GM21576 (cell line): ENCODE results near the gene KCTD8.
"Not testable (repeated sequence)": the region's sequence is repeated elsewhere in the genome, so short reads cannot be mapped to it uniquely, and the experiment has no call there.

Source experiments
- ATAC-seq: cut with Tn5 transposase; IDR thresholded peaks from one replicate; pipeline ENCODE4 v1.9.1; 2021; ENCODE audit warnings: mild to moderate bottlenecking, moderate library complexity; ENCODE audit not compliant: unreplicated experiment

The KCTD8 gene

DNA sequence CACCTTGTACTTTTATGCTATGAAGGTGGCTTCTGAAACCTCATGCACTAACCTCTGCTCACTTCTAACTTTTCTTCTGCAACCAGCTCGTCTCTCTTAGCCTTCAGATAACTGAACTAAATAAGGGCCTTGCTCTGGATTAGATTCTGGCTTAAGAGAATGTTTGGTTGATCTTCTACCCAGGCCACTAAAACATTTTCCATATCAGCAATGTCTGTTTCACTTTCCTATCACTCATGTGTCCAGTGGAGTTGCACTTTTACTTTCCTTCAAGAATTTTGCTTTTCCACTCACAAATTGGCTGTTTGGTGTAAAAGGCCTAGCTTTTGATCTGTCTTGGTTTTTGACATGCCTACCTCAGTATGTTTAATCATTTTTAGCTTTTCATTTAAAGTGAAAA is 105.8 kb downstream of the KCTD8 start:
- ATAC-seq, result no peak

- ATAC-seq, result no peak
These were observed 121.9 kb downstream of the KCTD8 start for GRCh38 chr4:44326741-44327140.

DNA sequence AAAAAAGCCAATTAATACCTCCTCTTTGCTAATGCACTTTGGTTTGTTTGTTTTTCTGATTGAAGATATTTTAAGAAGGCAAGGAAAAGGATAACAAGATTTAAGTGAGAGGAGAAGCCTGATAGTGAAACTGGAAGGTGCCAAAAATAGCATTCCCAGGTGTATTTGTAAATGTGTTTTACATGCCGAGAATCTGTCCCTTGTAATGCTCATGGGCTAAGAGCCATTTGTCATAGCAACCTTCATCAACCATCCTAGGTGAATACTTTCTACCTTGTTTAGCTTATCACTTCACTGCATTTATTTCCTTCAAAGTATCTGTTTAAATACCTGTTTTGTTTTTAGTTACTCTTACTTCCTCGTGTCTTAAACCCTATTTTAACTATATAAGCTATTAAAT is 127.8 kb downstream of the KCTD8 start:
- ATAC-seq, result no peak

GRCh38 chr4:44319129-44319528 is 129.5 kb downstream of the KCTD8 start:
- no peak for ATAC-seq

DNA sequence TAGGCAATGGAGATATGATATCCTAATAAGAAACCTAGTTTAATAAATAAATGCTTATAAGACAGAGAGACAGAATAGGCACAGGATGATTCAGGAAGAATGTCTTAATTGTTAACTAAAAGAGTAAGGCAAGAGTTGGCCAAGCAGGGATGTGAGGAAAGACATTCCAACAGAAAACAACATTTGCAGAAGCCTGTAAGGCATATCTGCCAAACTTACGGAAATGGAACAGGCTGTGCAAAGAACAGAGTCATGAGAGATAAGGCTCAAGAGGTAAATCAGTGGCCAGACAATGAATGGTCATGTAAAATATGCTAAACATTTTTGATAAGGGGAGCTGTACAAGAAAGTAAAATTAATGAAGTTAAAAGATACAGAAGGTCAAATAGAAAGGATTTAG is 134.9 kb downstream of the KCTD8 start:
- no peak for ATAC-seq

- ATAC-seq, result no peak
These were observed 161.1 kb downstream of the KCTD8 start for GRCh38 chr4:44287505-44287904.

DNA sequence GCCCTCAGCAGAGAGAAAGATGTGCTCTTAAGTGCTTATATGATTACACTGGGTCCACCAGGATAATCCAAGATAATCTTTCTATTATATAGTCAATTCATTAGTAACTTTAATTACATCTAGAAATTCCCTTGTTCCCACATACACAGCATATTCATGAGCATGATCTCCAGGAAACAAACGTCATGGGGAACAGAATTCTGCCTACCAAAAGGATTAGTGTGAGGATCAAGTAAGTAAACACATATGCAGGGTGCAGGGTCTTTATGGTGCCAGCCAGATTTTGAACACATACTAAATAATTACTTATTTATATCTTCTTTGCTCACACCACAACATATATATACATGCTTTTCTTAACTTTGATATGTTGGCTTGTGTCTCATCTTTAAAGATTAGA is 169.1 kb downstream of the KCTD8 start:
- no peak for ATAC-seq

GRCh38 chr4:44279066-44279465 is 169.5 kb downstream of the KCTD8 start:
- no peak for ATAC-seq

- ATAC-seq, result no peak
These were observed 191.1 kb downstream of the KCTD8 start for GRCh38 chr4:44257461-44257860.

- no peak for ATAC-seq
These were observed 192.2 kb downstream of the KCTD8 start for GRCh38 chr4:44256414-44256813.

- ATAC-seq, result no peak
These were observed 211.0 kb downstream of the KCTD8 start for GRCh38 chr4:44237643-44238042.

DNA sequence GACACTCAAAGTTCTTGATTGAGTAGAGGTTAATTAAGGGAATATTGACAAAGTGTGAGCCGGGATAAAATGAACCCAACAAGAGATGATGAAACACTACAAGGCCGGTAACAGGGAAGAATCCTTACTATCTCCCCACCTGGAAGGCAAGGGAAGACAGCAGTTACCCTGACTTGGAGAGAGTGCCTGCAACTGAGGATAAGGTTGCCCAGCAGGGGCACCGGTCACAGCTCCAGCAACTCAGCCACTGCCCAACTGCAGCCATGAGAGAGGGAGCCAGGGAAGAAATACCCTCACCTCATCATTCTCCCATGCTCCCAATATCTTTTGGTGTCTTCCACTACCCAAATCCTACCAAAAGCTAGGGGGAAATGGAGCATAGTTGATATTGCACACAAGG is 212.7 kb downstream of the KCTD8 start:
- ATAC-seq, result no peak

DNA sequence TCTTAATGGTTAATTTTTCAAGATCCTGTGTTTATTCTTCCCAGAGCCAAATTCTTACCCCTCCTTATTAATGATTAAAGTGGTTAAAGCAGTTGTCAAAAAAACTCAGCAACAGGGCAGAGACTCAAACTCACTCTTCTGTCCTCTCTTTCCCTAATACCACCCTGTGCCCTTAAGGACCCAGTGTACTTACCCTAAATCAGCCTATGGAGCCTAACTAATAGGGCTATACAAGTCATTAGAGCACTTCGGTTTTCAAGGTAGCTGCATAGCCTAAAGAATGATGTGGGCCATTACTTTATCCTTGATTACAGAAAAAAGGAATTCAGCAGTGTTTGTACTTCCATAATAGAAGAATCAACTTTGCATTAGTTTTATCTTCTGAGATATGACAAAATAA is 216.3 kb downstream of the KCTD8 start:
- no peak for ATAC-seq

DNA sequence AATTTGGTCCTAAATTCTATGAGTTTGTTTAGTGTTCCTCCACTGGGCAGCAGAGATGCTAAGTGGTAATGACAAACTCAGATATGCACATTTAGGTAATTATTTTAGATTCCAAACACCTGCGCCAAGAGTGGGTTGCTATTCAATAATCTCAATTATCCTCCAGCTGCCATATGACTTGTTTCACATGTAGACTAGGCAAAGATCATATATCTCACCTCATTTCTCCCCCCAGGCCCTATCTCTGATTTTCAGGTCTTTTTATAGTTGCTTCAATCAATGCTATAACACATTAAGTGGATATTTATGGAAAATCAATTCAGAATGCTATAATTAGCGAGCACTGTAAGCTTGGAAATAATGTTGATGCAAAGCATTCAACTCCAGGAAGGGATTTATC is 217.6 kb downstream of the KCTD8 start:
- no peak for ATAC-seq

DNA sequence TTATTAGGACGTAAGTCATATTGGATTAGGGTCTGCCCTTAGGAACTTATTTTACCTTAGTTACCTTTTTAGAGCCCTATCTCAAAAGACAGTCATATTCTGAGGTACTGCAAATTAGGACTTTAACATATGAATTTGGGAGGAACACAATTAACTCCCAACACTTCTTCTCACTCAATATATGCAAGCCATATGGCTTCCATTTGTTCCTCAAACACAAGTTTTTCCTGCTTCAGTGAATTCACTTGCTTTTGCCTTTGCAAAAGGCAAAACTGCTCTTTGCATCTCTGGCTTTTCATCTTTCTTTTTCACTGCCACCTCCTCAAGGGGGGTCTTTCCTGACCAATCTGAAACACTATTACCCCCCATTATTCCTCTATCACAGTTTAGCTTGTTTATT is 220.3 kb downstream of the KCTD8 start:
- no peak for ATAC-seq

- no peak for ATAC-seq
These were observed 227.2 kb downstream of the KCTD8 start for GRCh38 chr4:44221407-44221806.

DNA sequence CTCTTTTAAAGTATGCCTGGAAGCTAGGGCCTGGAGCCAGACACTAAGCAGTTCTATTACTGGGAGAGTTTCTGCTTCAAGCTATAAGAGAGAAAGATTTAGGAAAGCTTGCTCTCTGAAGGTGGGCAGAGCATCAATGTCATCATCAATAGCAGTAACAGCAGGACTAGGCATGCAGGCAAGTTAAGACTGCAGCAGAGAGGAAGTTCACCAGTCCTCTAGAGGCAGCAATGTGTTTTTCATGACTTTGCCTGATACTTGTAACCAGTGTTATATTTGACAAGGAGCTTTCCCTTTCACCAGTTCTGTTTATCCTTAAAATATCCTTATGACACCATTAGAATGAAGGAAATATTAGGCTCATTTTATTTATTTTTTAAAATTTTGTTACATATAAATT is 237.9 kb downstream of the KCTD8 start:
- no peak for ATAC-seq

DNA sequence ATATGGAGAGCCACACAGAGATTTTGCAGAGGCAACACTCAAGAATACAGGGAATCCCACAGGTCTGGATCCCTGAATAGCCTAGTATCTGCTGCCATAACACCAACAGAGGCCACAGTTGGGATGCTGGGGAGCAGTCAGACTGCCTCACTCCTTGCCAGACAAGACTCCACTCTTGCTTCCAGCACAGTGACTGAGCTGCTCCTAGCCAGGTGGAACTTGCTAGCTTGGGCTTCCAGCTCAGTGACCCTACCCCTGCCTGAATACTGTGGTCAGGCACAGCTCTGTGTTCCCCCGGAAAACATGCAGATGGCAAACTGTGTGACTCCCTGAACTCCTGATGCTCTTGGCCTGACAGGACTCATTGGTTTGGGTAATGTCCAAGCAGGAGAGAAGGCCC is 251.8 kb downstream of the KCTD8 start:
- no peak for ATAC-seq

DNA sequence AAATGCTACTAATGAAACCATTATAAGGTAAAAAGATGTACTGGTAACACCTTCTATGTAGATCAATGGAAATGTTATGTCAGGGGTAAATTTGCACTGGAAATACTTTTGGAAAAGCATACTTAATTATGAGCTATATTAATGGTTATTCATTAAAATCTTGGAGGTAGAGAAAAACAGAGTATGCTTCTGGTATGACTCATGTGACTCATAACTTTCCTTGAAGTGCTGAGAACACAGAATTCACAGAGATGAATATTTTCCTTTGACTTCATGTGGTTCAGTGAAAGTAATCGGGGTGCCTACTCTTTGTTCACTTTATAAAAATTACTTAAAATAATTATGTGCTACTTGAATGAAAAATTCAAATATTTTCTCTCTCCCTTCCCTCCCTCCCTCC is 254.2 kb downstream of the KCTD8 start:
- ATAC-seq, result no peak

DNA sequence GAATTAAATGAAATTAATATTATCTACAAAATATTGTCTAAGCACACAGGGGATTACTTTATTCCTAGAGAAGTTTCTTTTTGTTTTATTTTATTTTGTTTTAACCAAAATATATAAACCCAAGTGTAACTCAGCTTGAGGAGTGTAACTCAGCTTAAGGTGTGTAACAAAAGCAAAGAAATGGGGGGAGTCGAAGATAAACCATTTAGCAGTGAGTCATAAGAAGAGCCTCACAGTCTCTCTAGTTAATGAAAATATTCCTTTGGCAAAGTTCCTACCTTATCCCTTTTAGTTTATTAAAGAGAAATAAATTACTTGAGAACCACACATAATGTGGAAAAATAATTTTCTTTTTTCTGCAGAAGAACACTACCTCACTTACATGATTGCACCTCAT is 261.8 kb downstream of the KCTD8 start:
- ATAC-seq, result no peak

DNA sequence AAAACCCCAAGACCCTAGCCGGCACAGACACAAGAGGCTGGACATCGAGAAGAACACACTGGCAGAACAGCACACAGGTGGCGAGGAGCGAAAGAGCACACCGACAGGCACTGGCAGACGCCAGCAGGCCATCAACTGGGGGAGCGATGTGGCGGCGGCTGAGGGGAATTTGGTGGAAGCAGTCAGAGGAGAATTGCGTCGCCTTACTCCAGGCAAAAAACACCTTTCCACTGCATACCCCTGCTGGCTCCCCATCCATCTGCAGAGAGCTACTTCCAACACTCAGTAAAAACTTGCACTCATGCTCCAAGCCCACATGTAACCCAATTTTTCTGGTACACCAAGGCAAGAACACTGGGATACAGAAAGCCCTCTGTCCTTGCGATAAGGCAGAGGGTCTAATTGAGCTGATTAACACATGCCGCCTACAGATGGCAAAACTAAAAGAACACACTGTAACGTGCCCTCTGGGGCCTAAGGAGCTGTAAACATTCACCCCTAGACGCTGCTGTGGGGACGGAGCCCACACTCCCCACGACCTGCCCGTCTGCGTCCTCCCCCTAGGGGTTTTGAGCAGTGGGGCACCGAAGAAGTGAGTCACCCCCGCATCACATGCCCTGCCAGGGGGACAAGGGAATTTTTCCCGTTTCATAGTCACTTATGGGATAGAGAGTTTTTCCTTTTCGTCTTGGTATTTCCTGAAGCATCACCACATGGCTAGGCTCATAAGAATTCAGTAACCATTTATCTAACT is 262.3 kb downstream of the KCTD8 start:
- ATAC-seq, result no peak

DNA sequence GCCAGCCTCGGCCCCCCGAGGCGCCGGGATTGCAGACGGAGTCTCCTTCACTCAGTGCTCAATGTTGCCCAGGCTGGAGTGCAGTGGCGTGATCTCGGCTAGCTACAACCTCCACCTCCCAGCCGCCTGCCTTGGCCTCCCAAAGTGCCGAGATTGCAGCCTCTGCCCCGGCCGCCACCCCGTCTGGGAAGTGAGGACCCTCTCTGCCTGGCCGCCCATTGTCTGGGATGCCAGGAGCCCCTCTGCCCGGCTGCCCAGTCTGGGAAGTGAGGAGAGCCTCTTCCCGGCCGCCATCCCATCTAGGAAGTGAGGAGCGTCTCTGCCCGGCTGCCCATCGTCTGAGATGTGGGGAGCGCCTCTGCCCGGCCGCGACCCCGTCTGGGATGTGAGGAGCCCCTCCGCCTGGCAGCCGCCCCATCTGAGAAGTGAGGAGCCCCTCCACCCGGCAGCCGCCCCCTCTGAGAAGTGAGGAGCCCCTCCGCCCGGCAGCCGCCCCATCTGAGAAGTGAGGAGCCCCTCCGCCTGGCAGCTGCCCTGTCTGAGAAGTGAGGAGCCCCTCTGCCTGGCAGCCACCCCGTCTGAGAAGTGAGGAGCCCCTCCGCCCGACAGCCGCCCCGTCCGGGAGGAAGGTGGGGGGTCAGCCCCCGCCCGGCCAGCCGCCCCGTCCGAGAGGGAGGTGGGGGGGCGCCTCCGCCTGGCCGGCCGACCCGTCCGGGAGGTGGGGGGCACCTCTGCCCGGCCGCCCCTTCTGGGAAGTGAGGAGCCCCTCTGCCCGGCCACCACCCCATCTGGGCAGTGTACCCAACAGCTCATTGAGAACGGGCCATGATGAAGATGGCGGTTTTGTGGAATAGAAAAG is 266.9 kb downstream of the KCTD8 start:
- not testable (repeated sequence) for ATAC-seq
